CD1c-positive myeloid dendritic cell (primary cell): ENCODE data around the gene IL17C.

Experiments
- DNase-seq: peaks from one replicate; pipeline ENCODE4 v3.0.0-alpha.2; 2016; ENCODE audit errors: extremely low spot score

Gene IL17C

GRCh38 chr16:88627531-88628411 lies 10.6 kb upstream of the IL17C start:
- DNase-seq, result no peak

- no peak for DNase-seq
Measured at GRCh38 chr16:88628512-88628974, 9.8 kb upstream of the IL17C start.

GRCh38 chr16:88629835-88630234 lies 8.5 kb upstream of the IL17C start:
- DNase-seq, result no peak

GRCh38 chr16:88630433-88630832 lies 7.9 kb upstream of the IL17C start:
- DNase-seq, result no peak

- no peak for DNase-seq
Measured at GRCh38 chr16:88630941-88631340, 7.4 kb upstream of the IL17C start.

GRCh38 chr16:88631384-88631783 lies 7.0 kb upstream of the IL17C start:
- no peak for DNase-seq

- no peak for DNase-seq
Measured at GRCh38 chr16:88631920-88632586, 6.3 kb upstream of the IL17C start.

GRCh38 chr16:88632587-88632930 lies 5.8 kb upstream of the IL17C start:
- DNase-seq, result no peak

- DNase-seq, result peak; percentile 66
Measured at GRCh38 chr16:88633684-88634140, 4.7 kb upstream of the IL17C start.

- DNase-seq, result peak; percentile 84
Measured at GRCh38 chr16:88634141-88634993, 4.0 kb upstream of the IL17C start.

GRCh38 chr16:88634994-88635670 lies 3.2 kb upstream of the IL17C start:
- no peak for DNase-seq

- no peak for DNase-seq
Measured at GRCh38 chr16:88635671-88636319, 2.6 kb upstream of the IL17C start.

GRCh38 chr16:88636488-88637265 lies 1.7 kb upstream of the IL17C start:
- no peak for DNase-seq

- DNase-seq, result no peak
Measured at GRCh38 chr16:88639231-88640038, 1.1 kb downstream of the IL17C start.

- DNase-seq, result no peak
Measured at GRCh38 chr16:88640039-88640495, 1.7 kb downstream of the IL17C start.

GRCh38 chr16:88640498-88641247 lies 2.3 kb downstream of the IL17C start:
- no peak for DNase-seq

- no peak for DNase-seq
Measured at GRCh38 chr16:88642881-88643643, 4.7 kb downstream of the IL17C start.

GRCh38 chr16:88643644-88643932 lies 5.2 kb downstream of the IL17C start:
- DNase-seq, result no peak
